Coronary artery (tissue), 2 donors: ENCODE measurements around the gene SGMS1.

Experiments used
- DNase-seq: peaks from one replicate; pipeline ENCODE4 v3.0.0-alpha.2; 2017; ENCODE audit warnings: low spot score
- H3K27ac ChIP-seq, 2 donors: fragments of 200-600 bp; sonication (generic); one replicate each; pipeline ENCODE4 v1.5.1; 2016 to 2019
- H3K4me3 ChIP-seq: fragments of 200-600 bp; sonication (generic); 2 replicates; pipeline ENCODE4 v1.5.1; 2016; ENCODE audit warnings: mild to moderate bottlenecking, moderate library complexity
- TF ChIP-seq, protein P1 (sequence below): fragments of 200-600 bp; sonication (generic); IDR thresholded peaks from one replicate; pipeline ENCODE4 v1.5.1; 2019; ENCODE audit warnings: antibody characterized with exemption

The SGMS1 gene

DNA sequence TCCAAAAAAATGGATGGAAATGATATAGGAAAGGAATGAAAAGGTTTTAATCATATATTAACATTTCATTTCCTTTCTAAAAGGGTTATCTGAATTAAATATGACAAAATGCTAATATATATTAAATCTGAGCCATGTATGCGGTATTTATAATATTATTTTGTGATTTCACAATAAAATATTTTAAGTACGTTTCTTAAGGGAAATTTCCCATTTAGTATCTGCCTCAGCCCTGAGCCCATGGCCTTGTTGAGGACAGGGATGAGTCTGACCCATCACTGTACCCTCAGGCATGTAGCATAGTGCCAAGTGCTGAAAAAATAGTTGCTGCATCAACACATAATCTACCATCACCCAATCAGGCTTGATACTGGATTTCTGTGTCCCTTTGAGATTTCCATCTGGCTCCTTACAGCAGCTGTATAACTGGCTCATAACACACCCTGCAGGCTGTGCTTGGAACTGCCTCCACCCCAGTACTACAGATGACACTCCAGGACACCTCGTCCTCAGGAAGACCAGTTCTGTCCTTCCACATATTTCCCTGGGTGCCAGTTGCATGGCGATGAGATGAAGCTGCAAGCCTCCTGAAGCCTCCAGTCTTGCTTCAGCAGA, 313.1 kb downstream of the SGMS1 start:
- TF ChIP-seq, protein P1, sequence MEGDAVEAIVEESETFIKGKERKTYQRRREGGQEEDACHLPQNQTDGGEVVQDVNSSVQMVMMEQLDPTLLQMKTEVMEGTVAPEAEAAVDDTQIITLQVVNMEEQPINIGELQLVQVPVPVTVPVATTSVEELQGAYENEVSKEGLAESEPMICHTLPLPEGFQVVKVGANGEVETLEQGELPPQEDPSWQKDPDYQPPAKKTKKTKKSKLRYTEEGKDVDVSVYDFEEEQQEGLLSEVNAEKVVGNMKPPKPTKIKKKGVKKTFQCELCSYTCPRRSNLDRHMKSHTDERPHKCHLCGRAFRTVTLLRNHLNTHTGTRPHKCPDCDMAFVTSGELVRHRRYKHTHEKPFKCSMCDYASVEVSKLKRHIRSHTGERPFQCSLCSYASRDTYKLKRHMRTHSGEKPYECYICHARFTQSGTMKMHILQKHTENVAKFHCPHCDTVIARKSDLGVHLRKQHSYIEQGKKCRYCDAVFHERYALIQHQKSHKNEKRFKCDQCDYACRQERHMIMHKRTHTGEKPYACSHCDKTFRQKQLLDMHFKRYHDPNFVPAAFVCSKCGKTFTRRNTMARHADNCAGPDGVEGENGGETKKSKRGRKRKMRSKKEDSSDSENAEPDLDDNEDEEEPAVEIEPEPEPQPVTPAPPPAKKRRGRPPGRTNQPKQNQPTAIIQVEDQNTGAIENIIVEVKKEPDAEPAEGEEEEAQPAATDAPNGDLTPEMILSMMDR: no peak
- Histone ChIP-seq H3K4me3 (no peak overlapping the region), H3K27ac (no peak overlapping the region)
- DNase-seq: no peak

DNA sequence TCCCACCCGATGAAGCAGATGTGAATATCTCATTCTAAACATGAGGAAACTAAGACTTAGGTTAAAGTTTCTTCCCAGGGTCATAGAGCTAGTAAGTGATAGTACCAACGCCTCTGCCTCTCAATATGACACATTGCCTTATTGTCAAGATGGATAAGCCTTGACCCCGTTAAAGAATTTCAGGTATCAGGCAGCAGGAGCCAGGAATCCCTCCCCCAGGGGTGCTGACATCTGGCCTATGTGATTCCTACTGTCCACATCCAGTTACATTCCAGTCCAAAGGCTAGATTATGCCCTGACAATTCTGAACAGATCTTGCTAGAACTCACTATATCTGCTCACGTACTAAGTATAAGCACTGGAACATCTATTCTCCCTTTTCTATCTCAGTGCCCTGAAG, 314.4 kb downstream of the SGMS1 start:
- TF ChIP-seq, protein P1: no peak

DNA sequence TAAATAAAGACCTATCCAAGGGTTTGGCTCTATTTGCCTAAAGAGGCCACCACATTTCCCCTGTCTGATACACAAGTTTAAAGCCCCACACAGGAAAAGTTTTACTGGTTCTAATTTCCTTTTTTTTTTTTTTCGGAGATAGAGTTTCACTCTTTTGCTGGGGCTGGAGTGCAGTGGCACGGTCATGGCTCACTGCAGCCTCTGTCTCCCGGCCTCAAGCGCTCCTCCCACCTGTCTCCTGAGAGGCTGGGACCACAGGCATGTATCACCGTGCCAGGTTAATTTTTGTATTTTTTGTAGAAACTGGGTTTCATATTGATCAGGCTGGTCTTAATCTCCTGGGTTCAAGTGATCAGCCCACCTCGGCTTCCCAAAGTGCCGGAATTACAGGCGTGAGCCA, 319.1 kb downstream of the SGMS1 start:
- no peak overlapping the region for H3K4me3 ChIP-seq
- TF ChIP-seq, protein P1: no peak
- H3K27ac ChIP-seq: no peak overlapping the region
- no peak for DNase-seq

More for the DNA sequence above, 314.4 kb downstream of the SGMS1 start:
- H3K4me3 ChIP-seq: no peak overlapping the region
- no peak overlapping the region for H3K27ac ChIP-seq
- DNase-seq: no peak

DNA sequence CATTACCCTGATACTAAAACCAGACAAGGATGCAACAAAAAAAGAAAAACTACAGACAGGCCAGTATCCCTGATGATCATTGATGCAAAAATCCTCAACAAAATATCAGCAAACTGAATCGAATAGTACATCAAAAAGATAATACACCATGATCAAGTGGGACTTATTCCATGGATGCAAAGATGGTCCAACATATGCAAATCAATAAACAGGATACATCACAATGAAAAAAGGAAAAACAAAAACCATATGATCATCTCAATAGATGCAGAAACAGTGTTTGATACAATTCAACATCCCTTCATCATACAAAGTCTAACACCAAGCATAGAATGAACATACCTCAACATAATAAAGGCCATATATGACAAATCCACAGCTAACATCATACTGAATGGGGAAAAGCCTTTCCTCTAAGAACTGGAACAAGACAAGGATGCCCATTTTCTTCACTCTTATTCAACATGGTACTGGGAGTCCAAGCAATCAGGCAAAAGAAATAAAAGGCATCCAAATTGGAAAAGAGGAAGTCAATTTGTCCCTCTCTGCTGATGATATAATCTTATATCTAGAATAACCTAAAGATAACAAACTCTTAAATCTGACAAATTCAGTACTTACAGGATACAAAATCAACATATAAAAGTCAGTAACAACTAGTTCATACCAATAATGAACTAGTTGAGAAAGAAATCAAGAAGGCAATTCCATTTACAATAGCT, 323.6 kb downstream of the SGMS1 start:
- DNase-seq: no peak
- TF ChIP-seq, protein P1: no peak
- Histone ChIP-seq H3K4me3 (no peak overlapping the region), H3K27ac (no peak overlapping the region)

DNA sequence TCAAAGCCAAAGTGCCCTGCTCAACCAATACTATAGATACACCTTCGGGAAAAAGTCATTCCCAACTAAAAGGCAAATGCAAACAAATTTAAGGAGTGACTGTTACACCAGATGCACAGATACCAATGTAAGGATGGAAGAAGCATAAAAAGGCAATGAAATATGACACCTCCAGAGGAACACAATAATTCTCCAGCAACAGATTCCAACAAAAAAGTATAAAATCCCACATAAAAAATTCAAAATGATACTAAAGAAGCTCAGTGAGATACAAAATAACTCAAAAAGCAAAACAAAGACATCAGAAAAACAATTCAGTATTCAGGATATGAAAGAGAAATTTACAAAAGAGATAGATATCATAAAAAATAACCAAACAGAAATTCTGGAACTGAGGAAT, 328.4 kb downstream of the SGMS1 start:
- no peak for DNase-seq
- Histone ChIP-seq H3K27ac (no peak overlapping the region), H3K4me3 (no peak overlapping the region)
- TF ChIP-seq, protein P1: no peak

DNA sequence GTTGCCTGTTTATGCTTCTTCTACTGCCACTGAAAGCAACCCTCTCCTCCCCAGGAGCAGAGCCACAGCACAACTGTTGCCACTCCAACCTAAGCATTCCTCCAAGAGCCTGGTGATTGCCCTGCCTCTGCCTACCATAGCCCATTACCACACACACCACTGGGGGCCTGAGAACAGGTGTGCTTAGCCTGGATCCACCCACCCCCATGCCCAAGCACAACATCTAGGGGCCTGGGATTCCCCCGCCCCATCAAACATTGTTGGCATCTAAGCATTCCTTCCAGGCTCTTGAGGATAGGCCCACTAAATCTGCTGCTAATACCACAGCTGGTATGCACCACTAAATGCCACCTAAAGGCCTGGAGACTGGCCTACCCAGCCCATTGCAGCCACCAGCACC, 329.2 kb downstream of the SGMS1 start:
- TF ChIP-seq, protein P1: no peak
- no peak for DNase-seq
- Histone ChIP-seq H3K4me3 (no peak overlapping the region), H3K27ac (no peak overlapping the region)
